ENCODE measurements around the gene TMEM183A. TPM values are rescaled to one million over a fixed set of nuclear protein-coding genes. Genes with fewer than 3 reads are reported as not detected.

The TMEM183A gene
- total and polyA plus RNA-seq, 9 of the 15 experiments (the other 6 are each of a cell fraction or from before 2014, with no cell fraction given): 23.4 to 190 (median 124) TPM

GRCh38 chr1:203026031-203026665 lies 19.0 kb downstream of the TMEM183A start, which contains the start of gene PPFIA4 (continued):
- TF ChIP-seq ZNF511 (CRISPR knock-in tag; IDR thresholded peaks at IDR 0.05) (peak; percentile 98), CTBP1 (IDR thresholded peaks at IDR 0.05; ENCODE audit: borderline replicate concordance) (peak; percentile 57), CREB5 (CRISPR knock-in tag; IDR thresholded peaks at IDR 0.05) (peak; percentile 22; the same call in 1 of the 2 replicates), CHD4 (IDR thresholded peaks at IDR 0.05; ENCODE audit: insufficient read depth, insufficient replicate concordance, low read depth, low read length, poor library complexity, severe bottlenecking) (no peak), ZNF282 (CRISPR knock-in tag; IDR thresholded peaks at IDR 0.05) (no peak), TBL1XR1 (IDR thresholded peaks at IDR 0.05; ENCODE audit: low read length in 2 of 2) (no peak; a peak in 1 of 4 replicates), SRF (CRISPR knock-in tag; IDR thresholded peaks at IDR 0.05) (peak in 1 of 2 experiments; percentile 58; a peak in 1 of 4 replicates), ZNF197 (CRISPR knock-in tag; IDR thresholded peaks at IDR 0.05; ENCODE audit: low read depth) (peak; percentile 97), ZC3H11A (IDR thresholded peaks at IDR 0.05; ENCODE audit: low read depth, low read length) (no peak), NFATC3 (IDR thresholded peaks at IDR 0.05) (0 out of 2 replicates have a peak, but pooled peaks have one; percentile 34), ATF4 (CRISPR knock-in tag; IDR thresholded peaks at IDR 0.05) (peak; percentile 82), NR2F6 (CRISPR knock-in tag; IDR thresholded peaks at IDR 0.05) (0 out of 2 replicates have a peak, but pooled peaks have one; percentile 10), TBP (optimal IDR thresholded peaks at IDR 0.05; ENCODE audit: low read depth, low read length) (peak; percentile 33), ZNF449 (CRISPR knock-in tag; IDR thresholded peaks at IDR 0.05) (peak; percentile 69; the same call in 1 of the 2 replicates), ZNF3 (CRISPR knock-in tag; IDR thresholded peaks at IDR 0.05) (0 out of 2 replicates have a peak, but pooled peaks have one; percentile 24), CLOCK (CRISPR knock-in tag; IDR thresholded peaks at IDR 0.05; ENCODE audit: borderline replicate concordance) (peak; percentile 38; the same call in 1 of the 2 replicates), POLR2A (conservative IDR thresholded peaks at IDR 0.05) (peak; percentile 76), ELF2 (CRISPR knock-in tag; IDR thresholded peaks at IDR 0.05) (peak; percentile 77; the same call in 1 of the 2 replicates), TARDBP (IDR thresholded peaks at IDR 0.05) (no peak), MXI1 (IDR thresholded peaks at IDR 0.05; ENCODE audit: low read depth, low read length) (no peak), SIN3B (IDR thresholded peaks at IDR 0.05; ENCODE audit: low read depth) (no peak), DACH1 (IDR thresholded peaks at IDR 0.05; ENCODE audit: partially characterized antibody) (no peak)
